HG03378 (cell line): ENCODE data around the gene TNFRSF9.
"Not testable (repeated sequence)": the region's sequence is repeated elsewhere in the genome, so short reads cannot be mapped to it uniquely, and the experiment has no call there.

ENCODE experiments used
- ATAC-seq: cut with Tn5 transposase; IDR thresholded peaks from one replicate; pipeline ENCODE4 v1.9.1; 2021; ENCODE audit warnings: mild to moderate bottlenecking, moderate library complexity; ENCODE audit not compliant: unreplicated experiment

Gene TNFRSF9

GRCh38 chr1:7940745-7941436 is at the start of gene TNFRSF9:
TSS of gene TNFRSF9 (minus strand) at chr1:7940839. CDS start at chr1:7939994, 845 bp downstream.
- ATAC-seq: no peak

- ATAC-seq: no peak
These were observed 49.3 kb upstream of the TNFRSF9 start for GRCh38 chr1:7989762-7990428.

- no peak for ATAC-seq
These were observed 47.9 kb upstream of the TNFRSF9 start for GRCh38 chr1:7988576-7988975.

- no peak for ATAC-seq
These were observed 46.9 kb upstream of the TNFRSF9 start for GRCh38 chr1:7987528-7987927.

- ATAC-seq: no peak
These were observed 45.4 kb upstream of the TNFRSF9 start for GRCh38 chr1:7985851-7986612.

- ATAC-seq: no peak
These were observed 44.2 kb upstream of the TNFRSF9 start for GRCh38 chr1:7984811-7985210.

GRCh38 chr1:7983086-7983778 is 42.6 kb upstream of the TNFRSF9 start:
- ATAC-seq: no peak

- ATAC-seq: no peak
These were observed 40.3 kb upstream of the TNFRSF9 start for GRCh38 chr1:7980984-7981383.

GRCh38 chr1:7975212-7975865 is 34.7 kb upstream of the TNFRSF9 start:
- peak; percentile 45 for ATAC-seq

- no peak for ATAC-seq
These were observed 32.4 kb upstream of the TNFRSF9 start for GRCh38 chr1:7973086-7973485.

- ATAC-seq: no peak
These were observed 31.6 kb upstream of the TNFRSF9 start for GRCh38 chr1:7972285-7972684.

GRCh38 chr1:7971024-7971423 is 30.4 kb upstream of the TNFRSF9 start:
- ATAC-seq: no peak

- no peak for ATAC-seq
These were observed 29.6 kb upstream of the TNFRSF9 start for GRCh38 chr1:7970246-7970645.

- ATAC-seq: no peak
These were observed 27.0 kb upstream of the TNFRSF9 start for GRCh38 chr1:7967651-7968050.

- no peak for ATAC-seq
These were observed 26.6 kb upstream of the TNFRSF9 start for GRCh38 chr1:7967196-7967595.

- no peak for ATAC-seq
These were observed 23.8 kb upstream of the TNFRSF9 start for GRCh38 chr1:7964476-7964875.

- ATAC-seq: not testable (repeated sequence)
These were observed 23.2 kb upstream of the TNFRSF9 start for GRCh38 chr1:7963841-7964240.

- not testable (repeated sequence) for ATAC-seq
These were observed 22.7 kb upstream of the TNFRSF9 start for GRCh38 chr1:7963378-7963730.

GRCh38 chr1:7962636-7963377 is 22.2 kb upstream of the TNFRSF9 start:
- ATAC-seq: no peak

- peak; percentile 14 for ATAC-seq
These were observed 21.3 kb upstream of the TNFRSF9 start for GRCh38 chr1:7962014-7962335.
